ENCODE measurements around the gene DGKI. TPM values are rescaled to one million over a fixed set of nuclear protein-coding genes. Genes with fewer than 3 reads are reported as not detected.

The DGKI gene
- polyA plus RNA-seq, 1 experiment, result 1.4 TPM

DNA sequence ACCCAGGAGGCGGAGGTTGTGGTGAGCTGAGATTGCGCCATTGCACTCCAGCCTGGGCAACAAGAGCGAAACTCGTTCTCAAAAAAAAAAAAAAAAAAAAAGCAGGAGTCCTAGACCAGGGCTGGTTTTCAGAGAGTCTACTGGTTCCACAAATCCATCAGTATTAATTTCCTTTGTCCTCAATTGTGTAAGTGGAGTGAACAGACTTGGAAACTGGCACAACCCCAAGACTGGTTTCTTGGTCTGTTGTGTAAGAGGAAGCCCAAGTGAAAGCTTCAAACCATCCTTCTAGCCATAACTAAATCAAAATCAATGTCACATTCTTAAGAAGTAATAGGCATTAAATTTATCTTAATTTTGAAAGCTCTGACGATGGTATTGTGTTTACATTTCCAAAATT lies 213.6 kb downstream of the DGKI start:
- Histone ChIP-seq H3K36me3 (ENCODE audit: control insufficient read depth, insufficient read depth, low read length) (no peaks in the 10 kb centered on the region), H3K4me3 (ENCODE audit: low read depth, low read length) (no peak overlapping the region), H3K27me3 (ENCODE audit: control insufficient read depth, insufficient read depth, low read length) (peaks cover 4% of the 10 kb centered on the region)
- DNase-seq (ENCODE audit: low read depth), result no peak
- ChIA-PET POLR2A (interaction anchor here (0.7 kb wide), 1 partner anchor 141 kb away, joined by 11 read pairs; no protein-coding TSS in a partner anchor), CTCF (interaction anchor here (5.4 kb wide), 1 partner anchor 7 kb away, joined by 40 read pairs; no protein-coding TSS in a partner anchor)
- TF ChIP-seq CTCF (IDR thresholded peaks at IDR 0.05; ENCODE audit: insufficient read depth, low read depth, low read length), result no peak

DNA sequence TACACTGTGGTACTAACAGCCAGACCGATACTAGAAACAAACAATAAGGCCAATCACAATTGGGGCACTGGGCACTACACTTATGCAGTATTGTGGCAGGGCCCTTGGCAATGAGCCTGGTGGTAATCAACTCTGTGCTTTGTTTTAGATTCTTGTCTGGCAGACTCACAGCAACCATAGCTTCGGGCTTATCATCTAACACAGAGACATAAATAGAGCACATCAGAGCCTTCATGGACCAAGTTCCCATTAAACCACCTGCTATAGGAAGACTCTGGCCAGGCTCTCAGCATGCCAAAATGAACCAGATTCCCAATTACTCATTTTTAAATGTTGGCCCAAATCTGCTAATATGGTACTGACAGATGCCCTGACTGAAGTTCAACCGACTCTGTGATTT lies 218.6 kb downstream of the DGKI start:
- Histone ChIP-seq H3K36me3 (ENCODE audit: control insufficient read depth, insufficient read depth, low read length) (no peaks in the 10 kb centered on the region), H3K27me3 (ENCODE audit: control insufficient read depth, insufficient read depth, low read length) (no peaks in the 10 kb centered on the region), H3K4me3 (ENCODE audit: low read depth, low read length) (no peak overlapping the region)
- TF ChIP-seq CTCF (IDR thresholded peaks at IDR 0.05; ENCODE audit: insufficient read depth, low read depth, low read length), result no peak
- POLR2A ChIA-PET, result no interaction called here
- CTCF ChIA-PET, result interaction anchor here (1.6 to 4.7 kb wide), 5 partner anchors 8 to 375 kb away, joined by 3 to 40 read pairs (median 10); no protein-coding TSS in a partner anchor
- no peak for DNase-seq (ENCODE audit: low read depth)

- DNase-seq (ENCODE audit: low read depth), result no peak
- POLR2A ChIA-PET, result interaction anchor here (0.6 kb wide), 1 partner anchor 482 kb away, joined by 3 read pairs; no protein-coding TSS in a partner anchor
Observed at GRCh38 chr7:137626469-137627067, 220.2 kb downstream of the DGKI start.

DNA sequence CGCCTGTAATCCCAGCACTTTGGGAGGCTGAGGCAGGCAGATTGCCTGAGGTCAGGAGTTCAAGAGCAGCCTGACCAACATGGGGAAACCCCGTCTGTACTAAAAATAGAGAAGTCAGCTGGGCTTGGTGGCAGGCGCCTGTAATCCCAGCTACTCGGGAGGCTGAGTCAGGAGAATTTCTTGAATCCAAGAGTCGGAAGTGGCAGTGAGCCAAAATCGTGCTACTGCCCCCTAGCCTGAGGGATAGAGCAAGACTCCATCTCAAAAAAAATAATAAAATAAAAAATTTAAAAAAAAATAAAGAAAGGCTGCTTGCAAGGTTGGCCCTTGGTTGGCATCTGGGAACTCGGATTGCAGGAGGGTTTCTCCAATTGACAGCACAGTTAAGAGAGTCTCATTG lies 221.6 kb downstream of the DGKI start:
- DNase-seq (ENCODE audit: low read depth), result no peak
- Histone ChIP-seq H3K27me3 (ENCODE audit: control insufficient read depth, insufficient read depth, low read length) (no peaks in the 10 kb centered on the region), H3K4me3 (ENCODE audit: low read depth, low read length) (no peak overlapping the region), H3K36me3 (ENCODE audit: control insufficient read depth, insufficient read depth, low read length) (no peaks in the 10 kb centered on the region)
- TF ChIP-seq CTCF (IDR thresholded peaks at IDR 0.05; ENCODE audit: insufficient read depth, low read depth, low read length), result 0 out of 2 replicates have a peak, but pooled peaks have one; percentile 3
- CTCF ChIA-PET, result interaction anchor here (0.6 to 4.7 kb wide), 8 partner anchors 11 to 1959 kb away, joined by 3 to 40 read pairs (median 6); no protein-coding TSS in a partner anchor
- POLR2A ChIA-PET, result no interaction called here

More at GRCh38 chr7:137626469-137627067, 220.2 kb downstream of the DGKI start:
- peak; percentile 78 for TF ChIP-seq CTCF (IDR thresholded peaks at IDR 0.05; ENCODE audit: insufficient read depth, low read depth, low read length)
- Histone ChIP-seq H3K27me3 (ENCODE audit: control insufficient read depth, insufficient read depth, low read length) (no peaks in the 10 kb centered on the region), H3K4me3 (ENCODE audit: low read depth, low read length) (no peak overlapping the region), H3K36me3 (ENCODE audit: control insufficient read depth, insufficient read depth, low read length) (no peaks in the 10 kb centered on the region)
- CTCF ChIA-PET, result interaction anchor here (0.6 to 4.7 kb wide), 22 partner anchors 9 to 1960 kb away, joined by 3 to 40 read pairs (median 4); partner anchors contain the start of gene CREB3L2

GRCh38 chr7:137619181-137619580 lies 227.6 kb downstream of the DGKI start:
- no peak for TF ChIP-seq CTCF (IDR thresholded peaks at IDR 0.05; ENCODE audit: insufficient read depth, low read depth, low read length)
- ChIA-PET POLR2A (no interaction called here), CTCF (no interaction called here)
- no peak for DNase-seq (ENCODE audit: low read depth)
- Histone ChIP-seq H3K36me3 (ENCODE audit: control insufficient read depth, insufficient read depth, low read length) (no peaks in the 10 kb centered on the region), H3K4me3 (ENCODE audit: low read depth, low read length) (no peak overlapping the region), H3K27me3 (ENCODE audit: control insufficient read depth, insufficient read depth, low read length) (no peaks in the 10 kb centered on the region)
